Activated CD8-positive, alpha-beta T cell treated with anti-CD3 and anti-CD28 coated beads for 36 hours (primary cell): ENCODE results near the gene SPACA4. TPM values are rescaled to one million over a fixed set of nuclear protein-coding genes. Genes with fewer than 3 reads are reported as not detected.

ENCODE experiments used
- ATAC-seq: fragments of 200-7000 bp; cut with Tn5 transposase; one replicate; pipeline ENCODE4 v1.10.0; 2021; ENCODE audit warnings: mild to moderate bottlenecking, moderate library complexity
- CTCF ChIA-PET: fragments of 350-600 bp; sonication (Branson Sonifier 250); formaldehyde crosslinking; loops from one replicate; lab custom pipeline; 2021; ENCODE audit warnings: antibody characterized with exemption; lab: Charles Lee
- POLR2A ChIA-PET: fragments of 350-600 bp; sonication (Branson Sonifier 250); formaldehyde crosslinking; loops from one replicate; lab custom pipeline; 2021; ENCODE audit warnings: antibody characterized with exemption; lab: Charles Lee
- DNase-seq: peaks from one replicate; pipeline ENCODE4 v3.0.0-alpha.2; 2020
- H3K27ac Mint-ChIP-seq: one replicate; pipeline ENCODE4 v1.8.0; 2021; ENCODE audit warnings: mild to moderate bottlenecking, mixed read lengths
- H3K27me3 Mint-ChIP-seq: one replicate; pipeline ENCODE4 v1.8.0; 2021; ENCODE audit warnings: mixed read lengths
- H3K36me3 Mint-ChIP-seq: one replicate; pipeline ENCODE4 v1.8.0; 2021; ENCODE audit warnings: low read depth, mixed read lengths
- H3K4me1 Mint-ChIP-seq: one replicate; pipeline ENCODE4 v1.8.0; 2021; ENCODE audit warnings: low read depth, mixed read lengths
- H3K4me3 Mint-ChIP-seq: one replicate; pipeline ENCODE4 v1.8.0; 2021; ENCODE audit warnings: mild to moderate bottlenecking, moderate library complexity, mixed read lengths
- H3K9me3 Mint-ChIP-seq: one replicate; pipeline ENCODE4 v1.8.0; 2021; ENCODE audit warnings: mixed read lengths
- intact Hi-C: fragments of 100-400 bp; cut with micrococcal nuclease; formaldehyde crosslinking; loops from one replicate; pipeline ENCODE4 v1.10.0; 2022
- total RNA-seq, 2 experiments: library from RNA; stranded (reverse); gene quantifications; one replicate each; pipeline ENCODE4 v1.2.3, GENCODE V29; 2021
- TF ChIP-seq, protein P1 (sequence below): fragments of 200-600 bp; IDR thresholded peaks from one replicate; pipeline ENCODE4 v1.8.0; 2022; ENCODE audit warnings: antibody characterized with exemption, mild to moderate bottlenecking

SPACA4 gene, protein sequence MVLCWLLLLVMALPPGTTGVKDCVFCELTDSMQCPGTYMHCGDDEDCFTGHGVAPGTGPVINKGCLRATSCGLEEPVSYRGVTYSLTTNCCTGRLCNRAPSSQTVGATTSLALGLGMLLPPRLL
- total RNA-seq, result not detected

DNA sequence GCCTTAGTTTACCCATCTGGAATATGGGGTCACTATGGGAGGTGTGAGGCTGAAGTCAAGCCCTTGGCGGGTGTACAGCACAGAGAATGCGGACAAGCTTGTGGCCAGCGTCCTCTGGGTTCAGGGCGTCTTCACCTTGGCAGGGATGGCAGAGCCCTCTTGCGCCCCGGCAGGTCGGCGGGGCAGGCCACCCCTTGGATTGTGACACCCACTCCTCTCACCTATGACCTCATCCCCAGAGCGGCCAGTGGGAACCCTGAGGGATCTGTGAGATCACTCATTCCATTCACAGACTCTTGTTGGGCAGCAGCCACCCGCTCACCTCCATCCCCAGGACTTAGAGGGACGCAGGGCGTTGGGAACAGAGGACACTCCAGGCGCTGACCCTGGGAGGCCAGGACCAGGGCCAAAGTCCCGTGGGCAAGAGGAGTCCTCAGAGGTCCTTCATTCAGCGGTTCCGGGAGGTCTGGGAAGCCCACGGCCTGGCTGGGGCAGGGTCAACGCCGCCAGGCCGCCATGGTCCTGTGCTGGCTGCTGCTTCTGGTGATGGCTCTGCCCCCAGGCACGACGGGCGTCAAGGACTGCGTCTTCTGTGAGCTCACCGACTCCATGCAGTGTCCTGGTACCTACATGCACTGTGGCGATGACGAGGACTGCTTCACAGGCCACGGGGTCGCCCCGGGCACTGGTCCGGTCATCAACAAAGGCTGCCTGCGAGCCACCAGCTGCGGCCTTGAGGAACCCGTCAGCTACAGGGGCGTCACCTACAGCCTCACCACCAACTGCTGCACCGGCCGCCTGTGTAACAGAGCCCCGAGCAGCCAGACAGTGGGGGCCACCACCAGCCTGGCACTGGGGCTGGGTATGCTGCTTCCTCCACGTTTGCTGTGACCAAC is at the start of gene SPACA4:
SPACA4 (plus strand) TSS at position 280 of the 896 bp plus-strand sequence; CDS start at position 517, 237 bp downstream.
- TF ChIP-seq, protein P1, sequence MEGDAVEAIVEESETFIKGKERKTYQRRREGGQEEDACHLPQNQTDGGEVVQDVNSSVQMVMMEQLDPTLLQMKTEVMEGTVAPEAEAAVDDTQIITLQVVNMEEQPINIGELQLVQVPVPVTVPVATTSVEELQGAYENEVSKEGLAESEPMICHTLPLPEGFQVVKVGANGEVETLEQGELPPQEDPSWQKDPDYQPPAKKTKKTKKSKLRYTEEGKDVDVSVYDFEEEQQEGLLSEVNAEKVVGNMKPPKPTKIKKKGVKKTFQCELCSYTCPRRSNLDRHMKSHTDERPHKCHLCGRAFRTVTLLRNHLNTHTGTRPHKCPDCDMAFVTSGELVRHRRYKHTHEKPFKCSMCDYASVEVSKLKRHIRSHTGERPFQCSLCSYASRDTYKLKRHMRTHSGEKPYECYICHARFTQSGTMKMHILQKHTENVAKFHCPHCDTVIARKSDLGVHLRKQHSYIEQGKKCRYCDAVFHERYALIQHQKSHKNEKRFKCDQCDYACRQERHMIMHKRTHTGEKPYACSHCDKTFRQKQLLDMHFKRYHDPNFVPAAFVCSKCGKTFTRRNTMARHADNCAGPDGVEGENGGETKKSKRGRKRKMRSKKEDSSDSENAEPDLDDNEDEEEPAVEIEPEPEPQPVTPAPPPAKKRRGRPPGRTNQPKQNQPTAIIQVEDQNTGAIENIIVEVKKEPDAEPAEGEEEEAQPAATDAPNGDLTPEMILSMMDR, result no peak
- no peak within 1 kb of the TSS for H3K4me3 Mint-ChIP-seq
- no peaks in the 10 kb centered on the region for H3K27me3 Mint-ChIP-seq
- H3K36me3 Mint-ChIP-seq, result no peaks in the 10 kb centered on the region
- intact Hi-C loops, result no loop called here
- H3K27ac Mint-ChIP-seq, result no peak within 1 kb of the TSS
- CTCF ChIA-PET, result interaction anchor here (1.3 to 3.4 kb wide), 3 partner anchors 12 to 117 kb away, joined by 3 to 28 read pairs (median 15); no protein-coding TSS in a partner anchor
- H3K4me1 Mint-ChIP-seq, result no peaks in the 10 kb centered on the region
- DNase-seq (no peak), ATAC-seq (no peak)
- POLR2A ChIA-PET, result interaction anchor here (4.8 kb wide), 1 partner anchor 11 kb away, joined by 48 read pairs; the partner anchor contains the start of genes RPL18 and SPHK2
- no peaks in the 10 kb centered on the region for H3K9me3 Mint-ChIP-seq

DNA sequence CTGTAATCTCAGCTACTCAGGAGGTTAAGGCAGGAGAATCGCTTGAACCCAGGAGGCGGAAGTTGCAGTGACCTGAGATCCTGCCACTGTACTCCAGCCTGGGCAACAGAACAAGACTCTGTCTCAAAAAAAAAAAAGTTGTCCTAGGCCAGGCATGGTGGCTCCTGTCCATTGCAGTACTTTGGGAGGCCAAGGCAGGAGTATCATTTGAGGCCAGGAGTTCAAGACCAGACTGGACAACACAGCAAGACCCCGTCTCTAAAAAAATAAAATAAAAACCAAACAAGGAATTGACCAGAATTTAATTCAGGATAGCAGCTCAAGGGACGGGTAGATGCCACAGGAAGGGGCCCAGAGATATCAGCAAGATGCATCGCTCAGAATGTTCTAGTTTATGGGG is 49.7 kb upstream of the SPACA4 start:
- H3K4me1 Mint-ChIP-seq, result no peaks in the 10 kb centered on the region
- peaks cover 5% of the 10 kb centered on the region for H3K27me3 Mint-ChIP-seq
- ChIA-PET CTCF (no interaction called here), POLR2A (no interaction called here)
- H3K27ac Mint-ChIP-seq, result no peak overlapping the region
- TF ChIP-seq, protein P1, result no peak
- no peaks in the 10 kb centered on the region for H3K9me3 Mint-ChIP-seq
- intact Hi-C loops, result no loop called here
- no peaks in the 10 kb centered on the region for H3K36me3 Mint-ChIP-seq
- no peak overlapping the region for H3K4me3 Mint-ChIP-seq
- DNase-seq (no peak), ATAC-seq (no peak)

DNA sequence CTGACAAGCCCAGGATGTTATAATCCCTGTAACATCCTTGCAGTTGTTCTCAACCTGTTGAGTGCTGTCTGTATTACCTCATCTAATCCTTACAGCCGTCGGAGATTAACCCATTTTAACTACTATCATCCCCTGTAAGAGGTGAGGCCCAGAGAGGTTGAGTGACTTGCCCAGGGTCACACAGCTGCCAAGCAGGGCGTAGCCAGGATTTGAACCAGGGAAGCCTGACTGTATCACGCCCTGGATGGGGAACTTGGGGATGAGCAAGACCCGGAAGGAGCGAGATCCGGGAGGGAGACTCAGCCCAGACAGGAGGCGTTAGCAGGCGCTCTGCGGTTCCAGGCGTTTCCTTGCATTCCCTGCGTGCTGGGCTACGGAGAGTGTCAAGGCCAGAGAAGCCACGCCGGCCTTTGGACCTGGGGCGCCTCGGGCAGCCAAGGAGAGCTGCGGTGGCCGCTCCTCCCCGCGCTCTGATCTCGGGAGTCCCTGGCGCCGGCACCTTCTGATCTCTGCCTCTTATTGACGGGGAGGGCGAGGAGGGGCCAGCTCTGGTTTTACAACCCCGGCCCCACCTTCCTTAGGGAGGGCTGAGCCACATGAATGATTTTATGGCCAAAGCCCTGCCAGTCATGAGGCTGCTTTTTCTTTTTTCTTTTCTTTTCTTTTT is 48.4 kb upstream of the SPACA4 start:
- Mint-ChIP-seq H3K9me3 (no peaks in the 10 kb centered on the region), H3K4me1 (no peaks in the 10 kb centered on the region), H3K36me3 (no peaks in the 10 kb centered on the region), H3K27ac (no peak overlapping the region), H3K27me3 (peaks cover 5% of the 10 kb centered on the region), H3K4me3 (no peak overlapping the region)
- TF ChIP-seq, protein P1, result no peak
- DNase-seq (no peak), ATAC-seq (no peak)
- CTCF ChIA-PET, result interaction anchor here (0.9 kb wide), 1 partner anchor 26 kb away, joined by 4 read pairs; no protein-coding TSS in a partner anchor
- intact Hi-C loops, result no loop called here
- POLR2A ChIA-PET, result no interaction called here

DNA sequence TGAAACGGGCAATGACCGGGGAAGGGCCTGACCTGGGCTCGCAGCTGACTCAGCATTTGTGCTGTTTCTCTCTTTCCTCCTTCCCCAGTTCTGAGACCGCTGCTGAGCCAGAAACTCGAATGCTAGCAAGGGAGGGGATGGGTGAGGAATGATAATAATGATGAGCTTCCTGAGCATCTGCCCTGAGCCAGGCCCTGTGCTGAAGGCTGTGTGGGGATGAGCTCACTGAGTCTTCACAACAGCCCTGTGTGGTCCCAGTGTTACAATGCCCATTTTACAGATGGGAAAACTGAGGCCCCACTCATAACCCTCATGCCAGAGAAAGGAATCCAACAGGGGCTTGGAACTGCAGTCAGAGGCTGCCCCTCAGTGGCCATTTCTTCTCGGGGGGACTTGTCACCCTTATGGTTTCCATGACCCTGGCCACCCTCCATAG is 46.4 kb upstream of the SPACA4 start:
- Mint-ChIP-seq H3K36me3 (no peaks in the 10 kb centered on the region), H3K9me3 (no peaks in the 10 kb centered on the region), H3K27ac (no peak overlapping the region), H3K27me3 (peaks cover 5% of the 10 kb centered on the region), H3K4me1 (no peaks in the 10 kb centered on the region), H3K4me3 (no peak overlapping the region)
- TF ChIP-seq, protein P1, result no peak
- ATAC-seq (no peak), DNase-seq (peak; percentile 20)
- CTCF ChIA-PET, result interaction anchor here (1.3 to 2.0 kb wide), 2 partner anchors 24 to 71 kb away, joined by 3 to 7 read pairs; no protein-coding TSS in a partner anchor
- intact Hi-C loops, result no loop called here
- POLR2A ChIA-PET, result no interaction called here
